GM15510 (cell line): Measurements from ENCODE around the gene RASGRF2.

Experiments used
- POLR2A ChIP-seq: IDR thresholded peaks from 3 replicates; pipeline ENCODE4 v1.6.1; 2011; ENCODE audit warnings: borderline replicate concordance; ENCODE audit not compliant: insufficient read length; ENCODE audit errors: extremely low read depth

RASGRF2 gene

DNA sequence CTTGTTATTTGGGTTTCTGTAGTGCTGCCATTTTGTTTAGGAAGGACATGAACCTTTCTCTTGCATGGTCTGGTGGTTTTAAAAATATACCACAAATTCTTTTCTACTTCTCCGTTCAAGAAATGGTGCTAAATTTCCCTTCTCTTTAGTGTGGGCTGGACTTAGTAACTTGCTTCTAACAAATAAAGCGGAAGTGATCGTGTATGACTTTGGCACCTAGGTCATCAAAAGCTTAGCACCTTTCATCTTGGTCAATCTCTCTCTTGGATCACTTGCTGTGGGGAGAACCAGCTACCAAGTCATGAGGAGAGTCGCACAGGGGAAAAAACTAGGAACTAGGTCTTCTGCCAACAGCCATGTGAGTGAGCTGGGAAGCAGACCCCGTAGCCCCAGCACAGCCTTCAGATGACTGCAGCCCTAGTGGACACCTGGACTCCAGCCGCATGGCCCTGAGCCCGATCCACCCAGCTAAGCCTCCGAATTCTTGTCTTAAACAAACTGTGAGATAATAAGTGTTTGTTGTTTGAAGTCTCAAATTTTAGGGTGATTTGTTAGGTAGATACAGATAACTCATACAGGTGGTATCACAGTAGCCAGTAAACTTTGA lies 185.3 kb downstream of the RASGRF2 start:
- TF ChIP-seq POLR2A = no peak

GRCh38 chr5:81146031-81146430 lies 185.9 kb downstream of the RASGRF2 start:
- TF ChIP-seq POLR2A = no peak

DNA sequence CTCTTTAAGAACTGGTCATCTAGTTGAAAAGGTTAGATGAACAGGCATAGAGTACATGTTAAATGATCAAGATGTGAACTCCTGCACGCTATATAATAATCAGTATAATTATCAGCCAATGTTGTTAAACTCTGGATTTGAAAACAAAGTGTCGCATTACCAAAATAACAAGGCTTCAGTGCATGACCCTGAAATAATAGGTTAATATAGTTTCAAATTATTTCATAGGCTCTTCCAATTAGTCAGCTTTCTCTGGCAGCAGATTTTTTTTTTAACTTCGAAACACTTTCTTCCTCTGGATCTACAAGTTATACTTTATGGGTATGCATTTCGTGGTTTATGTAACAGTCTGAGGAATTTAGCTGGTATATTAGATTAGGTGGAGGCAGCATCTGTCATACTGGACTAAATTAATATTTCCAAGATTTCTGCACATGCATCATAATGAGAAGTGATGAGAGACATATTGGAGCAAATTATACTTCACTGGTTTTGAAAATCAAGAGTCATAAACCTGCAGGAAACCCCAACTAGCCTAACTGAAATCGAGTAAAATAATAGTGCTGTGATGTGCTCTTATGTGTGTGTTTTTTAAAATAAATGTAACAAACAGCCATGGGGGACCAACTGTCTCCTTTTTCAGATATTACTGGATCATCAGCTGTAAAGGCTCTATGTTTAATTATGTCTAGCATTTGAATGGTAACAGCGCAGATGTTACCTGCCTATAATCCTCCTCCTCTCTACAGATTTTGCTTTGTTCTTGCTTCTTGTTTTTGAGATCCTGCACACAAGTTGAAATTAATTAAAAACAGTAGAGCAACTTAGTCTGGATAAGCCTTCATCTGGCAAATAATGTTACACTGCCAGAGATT lies 187.1 kb downstream of the RASGRF2 start:
- TF ChIP-seq POLR2A = no peak

GRCh38 chr5:81147886-81148571 lies 187.9 kb downstream of the RASGRF2 start:
- TF ChIP-seq POLR2A = no peak

DNA sequence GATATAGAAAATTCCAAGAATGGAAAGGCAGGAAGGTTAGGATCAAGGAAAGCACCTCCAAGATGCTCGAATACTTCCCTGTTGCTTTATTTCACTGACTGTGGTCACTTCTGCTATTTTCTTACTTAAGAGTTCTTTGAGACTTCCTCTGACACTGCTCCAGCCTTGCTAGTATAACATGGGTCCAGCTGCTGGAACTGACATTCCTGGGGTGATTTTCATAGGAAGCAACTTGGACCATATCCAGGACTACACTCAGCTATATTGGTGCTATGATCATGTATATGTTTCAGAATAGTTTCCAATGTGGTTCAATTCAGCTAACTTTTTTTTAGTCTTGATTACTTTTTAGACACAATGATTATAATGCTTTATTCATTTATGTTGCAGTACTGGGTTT lies 191.4 kb downstream of the RASGRF2 start:
- TF ChIP-seq POLR2A = no peak

DNA sequence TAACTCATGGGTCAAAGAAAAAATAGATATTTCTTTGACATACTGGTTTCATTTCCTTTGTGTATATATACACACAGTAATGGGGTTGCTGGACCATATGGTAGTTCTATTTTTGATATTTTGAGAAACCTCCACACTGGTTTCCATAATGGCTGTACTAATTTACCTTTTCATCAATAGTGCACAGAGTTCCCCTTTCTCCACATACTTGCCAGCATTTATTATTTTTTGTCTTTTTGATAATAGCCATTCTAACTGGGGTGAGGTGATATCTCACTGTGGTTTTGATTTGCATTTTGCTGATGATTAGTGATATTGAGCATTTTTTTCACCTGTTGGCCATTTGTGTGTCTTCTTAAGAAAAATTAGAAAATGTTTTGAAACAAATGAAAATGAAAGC lies 194.6 kb downstream of the RASGRF2 start:
- no peak for TF ChIP-seq POLR2A

DNA sequence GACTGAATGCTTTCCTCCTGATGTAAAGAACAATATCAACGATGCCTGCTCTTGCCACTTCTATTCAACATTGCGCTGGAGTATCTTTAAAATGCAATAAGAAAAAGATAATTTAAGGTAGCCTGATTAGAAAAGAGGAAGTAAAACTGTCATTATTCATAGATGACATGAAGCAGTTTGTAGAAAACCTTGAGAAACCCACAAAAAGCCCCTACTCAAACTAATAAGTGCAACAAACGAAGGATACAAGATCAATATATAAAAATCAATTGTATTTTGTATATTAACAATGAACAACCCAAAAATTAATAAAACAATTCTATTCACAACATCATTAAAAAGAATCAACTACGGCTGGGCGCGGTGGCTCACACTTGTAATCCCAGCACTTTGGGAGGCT lies 196.6 kb downstream of the RASGRF2 start:
- TF ChIP-seq POLR2A = no peak

DNA sequence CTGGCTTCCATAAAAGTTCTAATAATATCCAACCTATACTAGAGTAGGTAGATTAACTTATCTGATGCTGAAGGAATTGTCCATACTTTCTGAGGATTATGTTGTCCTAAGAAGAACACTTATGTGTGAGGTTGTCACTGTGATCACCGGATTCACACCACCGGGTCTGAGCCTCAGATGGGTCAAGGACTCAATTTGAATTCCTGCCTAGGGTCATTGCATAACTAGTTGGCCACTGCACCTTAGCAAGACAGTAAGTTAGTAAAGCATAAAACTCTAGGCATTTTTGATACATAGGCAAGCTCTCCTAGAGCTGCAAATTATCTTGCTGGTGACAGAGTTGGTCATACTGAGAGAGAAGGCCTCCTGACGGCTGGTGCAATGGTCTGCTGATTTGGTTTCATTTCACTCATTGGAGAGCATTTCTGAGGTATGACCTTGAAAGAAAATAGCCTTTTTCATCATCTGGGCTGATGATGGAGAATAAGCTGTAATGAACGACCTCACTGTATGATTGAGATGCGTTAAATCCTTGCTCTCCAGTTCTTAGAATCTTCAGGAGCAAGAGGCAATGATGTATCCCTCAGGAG lies 200.9 kb downstream of the RASGRF2 start:
- TF ChIP-seq POLR2A = no peak

DNA sequence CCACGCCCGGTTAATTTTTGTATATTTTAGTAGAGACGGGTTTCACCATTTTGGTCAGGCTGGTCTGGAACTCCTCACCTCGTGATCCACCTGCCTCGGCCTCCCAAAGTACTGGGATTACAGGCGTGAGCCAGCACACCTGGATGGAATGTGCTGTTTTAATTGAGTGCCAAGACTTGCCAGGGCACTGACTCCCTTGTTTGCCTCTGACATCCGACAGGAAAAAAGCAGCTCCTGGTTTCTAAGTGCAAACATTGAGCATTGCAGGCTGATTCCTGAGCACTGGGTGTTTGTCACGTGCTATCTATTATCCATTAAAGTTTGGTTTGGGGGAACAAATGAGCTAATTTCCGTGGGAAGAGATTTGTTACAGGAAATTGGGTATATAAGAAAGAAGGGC lies 202.3 kb downstream of the RASGRF2 start:
- no peak for TF ChIP-seq POLR2A

GRCh38 chr5:81163651-81164050 lies 203.5 kb downstream of the RASGRF2 start:
- no peak for TF ChIP-seq POLR2A

DNA sequence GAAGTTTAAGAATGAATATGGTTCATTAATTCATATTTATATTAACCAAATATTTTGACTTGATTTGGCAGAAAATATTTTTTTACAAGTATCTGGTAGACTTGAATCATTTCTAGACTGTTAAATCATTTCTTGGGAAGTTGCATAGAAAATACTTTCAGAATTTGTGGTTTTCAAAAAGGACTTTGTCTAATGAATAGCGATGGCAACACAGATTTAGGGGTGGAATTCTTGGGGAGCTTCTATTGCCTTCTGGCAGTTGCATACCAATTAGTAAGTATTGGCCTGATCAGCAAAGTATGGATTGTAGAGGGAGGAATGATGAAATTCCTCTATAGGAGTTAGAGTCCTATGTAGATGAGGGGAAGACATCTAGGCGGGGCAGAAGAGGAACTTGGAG lies 204.3 kb downstream of the RASGRF2 start:
- TF ChIP-seq POLR2A = no peak

- TF ChIP-seq POLR2A = no peak
Observed at GRCh38 chr5:81164936-81165335, 204.8 kb downstream of the RASGRF2 start.

GRCh38 chr5:81165493-81166119 lies 205.4 kb downstream of the RASGRF2 start:
- no peak for TF ChIP-seq POLR2A

DNA sequence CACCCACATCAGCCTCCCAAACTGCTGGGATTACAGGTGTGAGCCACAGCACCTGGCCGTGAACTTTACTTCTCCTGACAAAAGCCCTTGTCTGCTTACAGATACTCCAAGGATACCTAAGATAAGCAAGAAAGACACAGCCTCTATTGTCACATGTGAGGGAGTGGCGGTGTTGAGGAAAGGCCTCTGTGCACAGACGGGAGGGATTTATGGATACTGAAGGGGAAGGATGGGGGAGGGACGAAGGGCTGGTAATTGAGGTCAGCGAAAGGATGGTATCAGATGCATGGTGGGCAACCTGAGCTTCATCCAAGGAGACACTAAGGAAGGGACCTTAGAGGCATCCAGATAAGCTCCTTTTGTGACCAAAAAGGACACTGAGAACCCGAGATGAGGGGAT lies 206.3 kb downstream of the RASGRF2 start:
- no peak for TF ChIP-seq POLR2A

DNA sequence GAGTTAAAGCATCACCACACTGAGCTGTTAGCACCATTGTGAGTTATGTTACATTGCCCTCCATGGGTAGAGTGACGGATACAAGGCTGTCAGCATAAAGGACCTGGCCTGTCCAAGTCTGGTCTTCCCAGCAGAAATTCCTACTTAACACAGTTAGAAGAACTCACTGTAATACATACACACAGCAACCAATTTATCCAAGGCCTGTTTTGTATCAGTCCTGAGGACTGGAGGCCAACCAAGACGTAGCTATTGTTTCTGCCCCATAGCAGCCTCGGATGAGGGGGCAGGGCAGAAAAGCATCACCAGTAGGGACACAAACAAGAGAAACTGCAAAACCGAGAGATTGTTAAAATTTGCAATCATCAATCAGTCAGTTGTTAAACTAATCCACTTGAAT lies 206.9 kb downstream of the RASGRF2 start:
- no peak for TF ChIP-seq POLR2A

GRCh38 chr5:81167544-81167943 lies 207.4 kb downstream of the RASGRF2 start:
- TF ChIP-seq POLR2A = no peak

- no peak for TF ChIP-seq POLR2A
Observed at GRCh38 chr5:81169924-81170323, 209.8 kb downstream of the RASGRF2 start.
